ENCODE measurements around the gene PRKAB1. TPM values are rescaled to one million over a fixed set of nuclear protein-coding genes. Genes with fewer than 3 reads are reported as not detected.

PRKAB1 gene
- total RNA-seq, 1 experiment from 2014 or later, result 36.3 TPM

DNA sequence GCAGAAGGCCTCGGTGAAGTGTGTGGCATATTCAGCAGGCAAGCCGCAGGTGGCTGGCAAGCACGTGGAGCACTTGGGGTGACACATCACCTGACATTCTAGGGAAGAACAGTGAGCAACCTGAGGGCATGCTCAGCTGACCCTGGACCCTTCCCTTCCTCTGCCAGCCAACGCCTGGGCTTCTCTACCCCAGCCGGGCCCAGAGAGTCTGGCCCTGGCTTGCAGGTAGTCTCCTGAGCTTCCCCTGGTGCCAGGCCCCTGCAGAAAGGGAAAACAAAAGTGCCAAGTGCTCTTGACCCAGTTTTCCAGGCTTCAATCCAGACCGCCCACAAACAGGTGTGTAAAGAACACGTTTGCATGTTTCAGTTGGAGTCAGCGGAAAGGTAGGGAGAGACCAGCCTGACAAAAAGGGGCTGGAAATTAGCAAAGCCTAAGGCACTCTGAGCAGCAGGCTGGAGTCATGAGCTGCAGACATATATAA, 45.7 kb downstream of the PRKAB1 start:
- DNase-seq (ENCODE audit: low read depth, low spot score), result no peak
- no peaks in the 10 kb centered on the region for H3K9me3 ChIP-seq (ENCODE audit: control insufficient read depth, insufficient read depth, low read depth, low read length)
- POLR2A ChIA-PET, result no interaction called here
- no peaks in the 10 kb centered on the region for H3K27me3 ChIP-seq (ENCODE audit: control insufficient read depth, insufficient read depth, low read length)
- no TSS peak for BruUV-seq (replicated peaks)
- peaks cover 14% of the 10 kb centered on the region for H3K36me3 ChIP-seq (ENCODE audit: control insufficient read depth, insufficient read depth, low read length)
- H3K27ac ChIP-seq (ENCODE audit: low read length), result no peak overlapping the region
- intact Hi-C loops (cut with micrococcal nuclease; ENCODE audit: unreplicated experiment), result no loop called here
- H3K4me1 ChIP-seq (ENCODE audit: control insufficient read depth, insufficient read depth, low read length), result peaks cover 14% of the 10 kb centered on the region
- H3K4me3 ChIP-seq (ENCODE audit: low read depth in 2 of 2, low read length in 2 of 2), result no peak overlapping the region
- TF ChIP-seq SIN3A (IDR thresholded peaks at IDR 0.05; ENCODE audit: borderline replicate concordance, insufficient read depth, low read depth, low read length) (no peak), REST (IDR thresholded peaks at IDR 0.05; ENCODE audit: insufficient read depth in 1 of 2, low read depth in 2 of 2, low read length in 1 of 2) (no peak), TCF7L2 (IDR thresholded peaks at IDR 0.05; ENCODE audit: low read depth, low read length) (no peak), POLR2AphosphoS5 (IDR thresholded peaks at IDR 0.05; ENCODE audit: low read depth, low read length) (no peak)
- TF ChIP-seq, protein P1, sequence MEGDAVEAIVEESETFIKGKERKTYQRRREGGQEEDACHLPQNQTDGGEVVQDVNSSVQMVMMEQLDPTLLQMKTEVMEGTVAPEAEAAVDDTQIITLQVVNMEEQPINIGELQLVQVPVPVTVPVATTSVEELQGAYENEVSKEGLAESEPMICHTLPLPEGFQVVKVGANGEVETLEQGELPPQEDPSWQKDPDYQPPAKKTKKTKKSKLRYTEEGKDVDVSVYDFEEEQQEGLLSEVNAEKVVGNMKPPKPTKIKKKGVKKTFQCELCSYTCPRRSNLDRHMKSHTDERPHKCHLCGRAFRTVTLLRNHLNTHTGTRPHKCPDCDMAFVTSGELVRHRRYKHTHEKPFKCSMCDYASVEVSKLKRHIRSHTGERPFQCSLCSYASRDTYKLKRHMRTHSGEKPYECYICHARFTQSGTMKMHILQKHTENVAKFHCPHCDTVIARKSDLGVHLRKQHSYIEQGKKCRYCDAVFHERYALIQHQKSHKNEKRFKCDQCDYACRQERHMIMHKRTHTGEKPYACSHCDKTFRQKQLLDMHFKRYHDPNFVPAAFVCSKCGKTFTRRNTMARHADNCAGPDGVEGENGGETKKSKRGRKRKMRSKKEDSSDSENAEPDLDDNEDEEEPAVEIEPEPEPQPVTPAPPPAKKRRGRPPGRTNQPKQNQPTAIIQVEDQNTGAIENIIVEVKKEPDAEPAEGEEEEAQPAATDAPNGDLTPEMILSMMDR (IDR thresholded peaks at IDR 0.05), result no peak
- in situ Hi-C loops (cut with HindIII; ENCODE audit: low pct_unique_long_range_greater_than_20kb, low sequenced_read_pairs), result no loop called here
- ATAC-seq, result no peak
- CTCF ChIA-PET, result no interaction called here

GRCh38 chr12:119714614-119715267, 46.8 kb downstream of the PRKAB1 start:
- CTCF ChIA-PET, result no interaction called here

More at GRCh38 chr12:119714614-119715267, 46.8 kb downstream of the PRKAB1 start:
- DNase-seq (ENCODE audit: low read depth, low spot score), result no peak
- BruUV-seq (replicated peaks), result no TSS peak
- POLR2A ChIA-PET, result no interaction called here
- peaks cover 9% of the 10 kb centered on the region for H3K36me3 ChIP-seq (ENCODE audit: control insufficient read depth, insufficient read depth, low read length)
- no peak overlapping the region for H3K27ac ChIP-seq (ENCODE audit: low read length)
- intact Hi-C loops (cut with micrococcal nuclease; ENCODE audit: unreplicated experiment) (no loop called here), in situ Hi-C loops (cut with HindIII; ENCODE audit: low pct_unique_long_range_greater_than_20kb, low sequenced_read_pairs) (no loop called here)
- H3K27me3 ChIP-seq (ENCODE audit: control insufficient read depth, insufficient read depth, low read length), result no peaks in the 10 kb centered on the region
- ATAC-seq, result no peak
- H3K9me3 ChIP-seq (ENCODE audit: control insufficient read depth, insufficient read depth, low read depth, low read length), result no peaks in the 10 kb centered on the region
- no peak overlapping the region for H3K4me3 ChIP-seq (ENCODE audit: low read depth in 2 of 2, low read length in 2 of 2)
- TF ChIP-seq TCF7L2 (IDR thresholded peaks at IDR 0.05; ENCODE audit: low read depth, low read length) (no peak), REST (IDR thresholded peaks at IDR 0.05; ENCODE audit: insufficient read depth in 1 of 2, low read depth in 2 of 2, low read length in 1 of 2) (no peak), POLR2AphosphoS5 (IDR thresholded peaks at IDR 0.05; ENCODE audit: low read depth, low read length) (no peak), SIN3A (IDR thresholded peaks at IDR 0.05; ENCODE audit: borderline replicate concordance, insufficient read depth, low read depth, low read length) (no peak)
- TF ChIP-seq, protein P1 (IDR thresholded peaks at IDR 0.05), result no peak
- H3K4me1 ChIP-seq (ENCODE audit: control insufficient read depth, insufficient read depth, low read length), result peaks cover 14% of the 10 kb centered on the region

Measured in Panc1 (cell line).